ENCODE results near the gene PLD6. TPM values are rescaled to one million over a fixed set of nuclear protein-coding genes. Genes with fewer than 3 reads are reported as not detected.

PLD6 gene
- total RNA-seq, 1 experiment from 2014 or later = 0.09 TPM

DNA sequence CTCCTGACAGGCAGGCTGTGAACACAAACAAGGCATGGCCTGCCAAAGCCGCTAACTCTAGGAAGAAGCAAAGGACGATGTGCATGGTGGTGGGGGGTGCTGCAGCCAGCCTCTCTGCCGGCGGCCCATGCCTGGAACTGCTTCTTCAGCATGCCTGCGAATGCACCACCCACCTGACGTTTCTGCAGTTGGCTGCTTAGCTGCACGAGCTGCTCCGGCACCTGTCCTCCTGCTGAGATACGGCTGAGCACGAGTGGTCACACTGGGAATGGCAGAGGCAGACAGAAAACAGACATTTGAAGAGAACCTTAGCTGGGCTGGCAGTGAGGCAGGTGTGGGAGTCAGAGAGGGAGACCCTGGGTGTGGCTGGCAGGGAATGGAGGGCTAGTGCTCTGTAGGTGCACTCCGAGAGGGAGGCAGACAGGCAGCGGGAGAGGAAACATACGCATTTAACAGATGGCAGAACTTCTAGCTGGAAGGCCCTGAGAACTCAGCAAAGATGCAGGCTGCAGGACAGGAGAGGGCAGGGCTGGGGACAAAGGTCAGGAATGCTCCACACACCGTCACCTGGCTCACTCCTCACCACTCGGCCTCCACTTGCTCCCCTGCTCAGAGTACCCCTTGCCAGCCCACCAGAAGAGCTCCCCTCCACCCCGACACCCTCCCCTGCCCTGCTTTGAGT, 25.6 kb upstream of the PLD6 start:
- H3K79me2 ChIP-seq (ENCODE audit: insufficient read depth, low read length) = peaks cover 9% of the 10 kb centered on the region; the same call in 1 of the 2 replicates
- Mint-ChIP-seq H3K4me3 (no peak overlapping the region), H3K4me1 (peaks cover 14% of the 10 kb centered on the region in 2 experiments), H3K36me3 (ENCODE audit: insufficient read depth in 1 of 3, low read depth in 3 of 3) (peaks cover 22 to 54% (median 51%) of the 10 kb centered on the region in 3 experiments; a peak in 6 of 7 replicates), H3K27ac (no peak overlapping the region; a peak in 1 of 7 replicates), H3K9me3 (no peaks in the 10 kb centered on the region), H3K27me3 (ENCODE audit: low read depth) (no peaks in the 10 kb centered on the region)
- no peaks in the 10 kb centered on the region for H3K27me3 ChIP-seq (ENCODE audit: insufficient read depth, low read length)
- TF ChIP-seq, protein P1, sequence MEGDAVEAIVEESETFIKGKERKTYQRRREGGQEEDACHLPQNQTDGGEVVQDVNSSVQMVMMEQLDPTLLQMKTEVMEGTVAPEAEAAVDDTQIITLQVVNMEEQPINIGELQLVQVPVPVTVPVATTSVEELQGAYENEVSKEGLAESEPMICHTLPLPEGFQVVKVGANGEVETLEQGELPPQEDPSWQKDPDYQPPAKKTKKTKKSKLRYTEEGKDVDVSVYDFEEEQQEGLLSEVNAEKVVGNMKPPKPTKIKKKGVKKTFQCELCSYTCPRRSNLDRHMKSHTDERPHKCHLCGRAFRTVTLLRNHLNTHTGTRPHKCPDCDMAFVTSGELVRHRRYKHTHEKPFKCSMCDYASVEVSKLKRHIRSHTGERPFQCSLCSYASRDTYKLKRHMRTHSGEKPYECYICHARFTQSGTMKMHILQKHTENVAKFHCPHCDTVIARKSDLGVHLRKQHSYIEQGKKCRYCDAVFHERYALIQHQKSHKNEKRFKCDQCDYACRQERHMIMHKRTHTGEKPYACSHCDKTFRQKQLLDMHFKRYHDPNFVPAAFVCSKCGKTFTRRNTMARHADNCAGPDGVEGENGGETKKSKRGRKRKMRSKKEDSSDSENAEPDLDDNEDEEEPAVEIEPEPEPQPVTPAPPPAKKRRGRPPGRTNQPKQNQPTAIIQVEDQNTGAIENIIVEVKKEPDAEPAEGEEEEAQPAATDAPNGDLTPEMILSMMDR (conservative IDR thresholded peaks at IDR 0.05) = no peak
- H3K4me2 ChIP-seq (ENCODE audit: insufficient read depth, insufficient read length, low read length) = no peak overlapping the region
- peaks cover 5% of the 10 kb centered on the region for H3K23me2 ChIP-seq (ENCODE audit: insufficient read length, low read depth, low read length, poor library complexity, severe bottlenecking)
- H2BK5ac ChIP-seq (ENCODE audit: insufficient read length, low read length) = no peak overlapping the region
- H3K27ac ChIP-seq (ENCODE audit: insufficient read length, low read depth, low read length) = no peak overlapping the region
- H2BK20ac ChIP-seq (ENCODE audit: low read depth, low read length, poor library complexity, severe bottlenecking) = no peak overlapping the region
- H4K5ac ChIP-seq (ENCODE audit: insufficient read length, low read depth, low read length) = no peak overlapping the region
- no peak for DNase-seq
- H3K9me3 ChIP-seq (ENCODE audit: control insufficient read depth, low read depth, low read length) = no peaks in the 10 kb centered on the region
- H3K4me1 ChIP-seq (ENCODE audit: insufficient read depth, low read length) = peaks cover 11% of the 10 kb centered on the region
- no peak overlapping the region for H3K9ac ChIP-seq (ENCODE audit: extremely low read depth, insufficient read length, low read length)
- H2AK5ac ChIP-seq (ENCODE audit: insufficient read length, low read length) = no peak overlapping the region
- no peak overlapping the region for H3K56ac ChIP-seq (ENCODE audit: insufficient read length, low read depth, low read length)
- H3K23ac ChIP-seq (ENCODE audit: insufficient read length, low read depth, low read length) = no peak overlapping the region
- no peak overlapping the region for H4K8ac ChIP-seq (replicated peaks; ENCODE audit: insufficient read length, low read depth, low read length)
- no peak overlapping the region for H2BK15ac ChIP-seq (ENCODE audit: low read depth, low read length)
- no peak overlapping the region for H3T11ph ChIP-seq (ENCODE audit: low read length)
- H2BK12ac ChIP-seq (ENCODE audit: insufficient read length, low read depth, low read length) = no peak overlapping the region
- no peak overlapping the region for H3K18ac ChIP-seq (ENCODE audit: insufficient read length, low read depth, low read length)
- H2AFZ ChIP-seq (ENCODE audit: low read length) = no peak overlapping the region
- H4K20me1 ChIP-seq (ENCODE audit: control insufficient read depth, insufficient read depth, insufficient read length) = no peaks in the 10 kb centered on the region
- WGBS (ENCODE audit: extremely low coverage, insufficient read length, low lambda C conversion rate) = no CpG with 5 or more reads among the region's 16 CpGs
- H3K14ac ChIP-seq (ENCODE audit: insufficient read depth, low read length) = no peak overlapping the region
- H4K91ac ChIP-seq (ENCODE audit: insufficient read length, low read depth, low read length) = no peak overlapping the region
- H3K4ac ChIP-seq (ENCODE audit: low read depth, low read length) = no peak overlapping the region
- H2BK120ac ChIP-seq (ENCODE audit: low read depth, low read length, poor library complexity, severe bottlenecking) = no peak overlapping the region
- H3K79me1 ChIP-seq (ENCODE audit: insufficient read depth, low read depth, low read length, poor library complexity, severe bottlenecking) = peaks cover 3% of the 10 kb centered on the region

Measured in H9 (cell line).